ENCODE results near the gene TMEM243.

The TMEM243 gene

GRCh38 chr7:87159538-87159937 lies 60.0 kb downstream of the TMEM243 start:
- DNase-seq: no peak

- no peak for DNase-seq
Measured at GRCh38 chr7:87156709-87157108, 62.8 kb downstream of the TMEM243 start.

GRCh38 chr7:87155788-87156187 lies 63.7 kb downstream of the TMEM243 start:
- no peak for DNase-seq

GRCh38 chr7:87154569-87154968 lies 65.0 kb downstream of the TMEM243 start:
- DNase-seq: no peak

DNA sequence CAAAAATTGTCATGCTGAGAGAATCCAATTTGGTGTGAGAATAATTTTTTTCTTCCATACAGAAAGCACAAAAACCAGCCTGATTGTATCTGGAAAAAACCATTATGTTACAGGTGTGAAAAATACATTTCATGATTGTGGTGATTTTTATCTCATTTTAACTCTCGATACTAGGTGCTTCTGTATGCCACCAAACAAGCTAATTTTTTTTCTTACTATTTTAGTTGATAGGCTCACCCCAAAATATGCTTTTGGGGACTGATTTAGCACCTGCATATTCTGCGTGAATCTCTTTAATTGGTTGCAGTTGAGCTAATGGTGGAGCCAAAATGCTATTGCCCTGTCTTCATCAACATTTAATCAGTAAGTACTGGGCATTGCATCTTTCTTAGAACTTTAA lies 65.4 kb downstream of the TMEM243 start:
- DNase-seq: no peak

- DNase-seq: peak in 24 of 56 donors; percentile 10 to 61 (median 34)
Measured at GRCh38 chr7:87152897-87153641, 66.5 kb downstream of the TMEM243 start.

DNA sequence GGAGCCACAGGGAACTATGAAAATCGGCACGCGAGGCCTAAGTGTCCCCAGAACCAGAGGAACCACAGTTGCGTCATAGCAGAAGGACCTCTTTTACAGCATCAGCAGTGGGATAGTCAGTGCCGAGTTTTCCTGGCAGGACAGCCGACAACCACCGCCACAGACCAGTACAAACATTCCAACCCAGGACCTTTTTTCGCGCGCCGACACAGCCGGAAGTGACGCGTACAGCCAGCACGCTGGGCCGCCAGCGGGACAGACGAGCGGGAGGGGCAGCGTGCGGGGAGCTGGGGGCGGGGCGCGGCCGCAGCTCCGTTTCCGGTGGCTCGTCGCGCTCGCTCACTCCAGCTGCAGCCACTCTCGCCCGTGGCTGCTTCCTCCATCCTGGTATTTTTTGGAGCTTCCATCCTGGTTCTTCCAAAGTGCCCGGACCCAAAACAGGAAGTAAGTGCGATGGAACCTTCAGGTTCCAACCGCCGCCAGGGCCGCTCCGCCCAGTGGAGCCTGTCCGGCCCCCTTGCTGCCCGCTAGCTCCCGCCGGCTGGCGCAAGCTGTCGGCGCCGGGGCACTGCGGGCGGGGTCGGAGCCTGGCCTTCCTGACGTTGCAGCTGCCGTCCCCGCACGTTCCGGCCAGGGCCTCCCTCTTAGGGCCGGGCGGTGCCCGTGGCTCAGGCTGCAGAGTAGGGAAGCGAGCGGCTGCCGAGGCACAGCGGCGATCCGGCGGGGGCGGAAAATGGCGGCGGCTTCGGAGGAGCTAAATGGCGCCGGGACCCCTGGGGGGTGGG lies 67.2 kb downstream of the TMEM243 start, which contains the start of gene DMTF1:
Gene DMTF1, plus strand, starts transcription at position 342 of the 785 bp plus-strand sequence. CDS start 12,489 bp downstream, outside the sequence.
- DNase-seq: peak; percentile 76 to 97 (median 92)

DNA sequence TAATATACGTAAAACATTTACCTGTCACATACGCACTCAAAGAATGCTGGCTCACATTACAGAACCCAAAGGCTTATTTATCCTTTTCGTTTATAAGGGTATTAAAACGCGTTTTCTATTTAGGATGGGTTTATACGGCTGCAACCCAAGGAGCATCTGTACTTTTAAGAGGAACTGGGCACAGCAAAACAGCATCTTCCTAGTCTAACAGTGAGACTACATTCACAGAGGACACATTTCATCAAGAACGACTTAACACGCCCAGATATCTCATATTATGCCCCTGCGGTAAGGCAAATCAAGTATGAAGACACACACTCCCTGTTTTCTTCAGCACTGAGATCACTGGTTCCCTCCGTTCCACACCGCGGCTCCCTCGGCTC lies 67.8 kb downstream of the TMEM243 start:
- DNase-seq: no peak

- DNase-seq: no peak
Measured at GRCh38 chr7:87151002-87151728, 68.4 kb downstream of the TMEM243 start.

GRCh38 chr7:87148332-87148955 lies 71.1 kb downstream of the TMEM243 start:
- peak in 1 of 56 donors; percentile 6 for DNase-seq

GRCh38 chr7:87147500-87147899 lies 72.0 kb downstream of the TMEM243 start:
- DNase-seq: no peak

DNA sequence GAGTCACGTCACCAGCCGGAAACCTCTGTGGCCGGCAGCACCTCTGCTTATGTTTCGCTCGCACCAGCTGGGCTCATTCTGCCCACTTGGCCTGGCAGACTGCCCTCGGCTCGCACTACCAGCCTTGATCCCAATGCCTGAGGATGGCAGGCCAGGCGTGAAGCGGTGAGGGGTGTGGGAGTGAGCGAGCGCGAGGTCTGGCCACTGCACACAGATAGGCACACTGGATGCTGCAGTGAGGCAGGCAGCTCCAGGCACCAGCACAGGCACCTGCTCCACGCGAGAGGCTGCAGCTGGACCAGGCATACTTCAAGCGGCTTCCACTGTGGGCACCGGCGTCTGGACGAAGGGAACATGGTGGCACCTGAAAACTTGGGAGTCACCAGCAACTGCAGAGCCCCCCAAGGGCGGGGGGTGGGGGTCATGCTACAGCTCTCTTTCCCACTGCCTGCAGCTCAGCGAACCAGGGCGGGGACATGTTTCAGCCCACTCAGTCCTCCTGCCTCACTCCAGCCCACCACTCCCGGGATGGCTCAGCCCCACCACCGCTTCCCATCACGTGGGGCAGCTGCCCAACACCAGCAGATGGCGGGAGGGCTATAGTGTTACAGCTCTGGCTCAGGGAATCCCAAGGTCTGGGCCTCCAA lies 72.7 kb downstream of the TMEM243 start:
- DNase-seq: peak in 2 of 56 donors; percentile 0

Data from amygdala (tissue), 56 donors.